Measurements from ENCODE around the gene CFAP210. TPM values are rescaled to one million over a fixed set of nuclear protein-coding genes. Genes with fewer than 3 reads are reported as not detected.

CFAP210 gene
- total and polyA plus RNA-seq, 2 experiments from 2014 or later = 3.7 TPM; not detected in 1

DNA sequence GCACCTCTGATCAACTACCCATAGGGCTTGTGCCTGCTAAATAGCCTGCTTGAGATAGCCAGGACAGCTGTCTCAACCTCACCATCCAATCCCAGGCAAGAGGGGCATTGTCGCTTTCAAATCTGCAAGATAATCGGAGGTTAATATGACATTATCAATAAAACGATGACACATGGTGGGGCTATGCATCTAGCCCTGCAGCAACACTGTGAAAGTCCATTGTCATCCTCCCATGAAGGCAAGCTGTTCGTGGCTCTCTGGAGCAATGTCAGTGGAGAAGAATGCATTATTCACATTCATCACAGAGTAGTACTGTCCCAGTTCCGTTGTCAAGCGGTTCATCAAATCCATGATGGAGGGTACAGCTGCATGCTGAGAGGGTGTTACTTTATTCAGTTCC is 20.5 kb upstream of the CFAP210 start:
- 0 out of 2 replicates have a peak, but pooled peaks cover 3% of the 10 kb centered on the region for H3K36me3 ChIP-seq (ENCODE audit: insufficient read depth)
- no peaks in the 10 kb centered on the region for H3K9me2 ChIP-seq (ENCODE audit: insufficient read depth)
- H3K36me3 Mint-ChIP-seq (ENCODE audit: low read depth) = peaks cover 18% of the 10 kb centered on the region
- H3K27me3 ChIP-seq (ENCODE audit: insufficient read depth) = no peaks in the 10 kb centered on the region
- peaks cover 5% of the 10 kb centered on the region for H3K27me3 Mint-ChIP-seq (ENCODE audit: insufficient read depth, low read depth, poor library complexity)
- H3K27ac ChIP-seq (ENCODE audit: low read depth) = no peak overlapping the region
- ATAC-seq (no peak), DNase-seq (ENCODE audit: low spot score) (no peak)
- H3K4me3 ChIP-seq = no peak overlapping the region
- peaks cover 7% of the 10 kb centered on the region; the same call in 1 of the 3 replicates for H3K4me1 Mint-ChIP-seq
- no peaks in the 10 kb centered on the region for H3K4me1 ChIP-seq (ENCODE audit: insufficient read depth)
- no peaks in the 10 kb centered on the region for H3F3A ChIP-seq (replicated peaks; ENCODE audit: low read depth)
- no peaks in the 10 kb centered on the region for H3K79me2 ChIP-seq (replicated peaks; ENCODE audit: insufficient read depth)
- no peaks in the 10 kb centered on the region for H4K20me1 ChIP-seq (replicated peaks; ENCODE audit: insufficient read depth)
- H3K9me3 Mint-ChIP-seq = peaks cover 9% of the 10 kb centered on the region; the same call in 2 of the 3 replicates
- no peak overlapping the region for H3K4me2 ChIP-seq
- TF ChIP-seq JUNB (IDR thresholded peaks at IDR 0.05; ENCODE audit: unreplicated experiment) (no peak), ZNF331 (CRISPR knock-in tag; IDR thresholded peaks at IDR 0.05; ENCODE audit: low read depth) (no peak), ZNF114 (CRISPR knock-in tag; IDR thresholded peaks at IDR 0.05) (no peak), NANOG (IDR thresholded peaks at IDR 0.05; ENCODE audit: borderline replicate concordance) (no peak), CREB1 (CRISPR knock-in tag; IDR thresholded peaks at IDR 0.05; ENCODE audit: low read depth) (no peak)
- TF ChIP-seq, protein P1, sequence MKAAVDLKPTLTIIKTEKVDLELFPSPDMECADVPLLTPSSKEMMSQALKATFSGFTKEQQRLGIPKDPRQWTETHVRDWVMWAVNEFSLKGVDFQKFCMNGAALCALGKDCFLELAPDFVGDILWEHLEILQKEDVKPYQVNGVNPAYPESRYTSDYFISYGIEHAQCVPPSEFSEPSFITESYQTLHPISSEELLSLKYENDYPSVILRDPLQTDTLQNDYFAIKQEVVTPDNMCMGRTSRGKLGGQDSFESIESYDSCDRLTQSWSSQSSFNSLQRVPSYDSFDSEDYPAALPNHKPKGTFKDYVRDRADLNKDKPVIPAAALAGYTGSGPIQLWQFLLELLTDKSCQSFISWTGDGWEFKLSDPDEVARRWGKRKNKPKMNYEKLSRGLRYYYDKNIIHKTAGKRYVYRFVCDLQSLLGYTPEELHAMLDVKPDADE (IDR thresholded peaks at IDR 0.05) = no peak
- TF ChIP-seq, protein P2, sequence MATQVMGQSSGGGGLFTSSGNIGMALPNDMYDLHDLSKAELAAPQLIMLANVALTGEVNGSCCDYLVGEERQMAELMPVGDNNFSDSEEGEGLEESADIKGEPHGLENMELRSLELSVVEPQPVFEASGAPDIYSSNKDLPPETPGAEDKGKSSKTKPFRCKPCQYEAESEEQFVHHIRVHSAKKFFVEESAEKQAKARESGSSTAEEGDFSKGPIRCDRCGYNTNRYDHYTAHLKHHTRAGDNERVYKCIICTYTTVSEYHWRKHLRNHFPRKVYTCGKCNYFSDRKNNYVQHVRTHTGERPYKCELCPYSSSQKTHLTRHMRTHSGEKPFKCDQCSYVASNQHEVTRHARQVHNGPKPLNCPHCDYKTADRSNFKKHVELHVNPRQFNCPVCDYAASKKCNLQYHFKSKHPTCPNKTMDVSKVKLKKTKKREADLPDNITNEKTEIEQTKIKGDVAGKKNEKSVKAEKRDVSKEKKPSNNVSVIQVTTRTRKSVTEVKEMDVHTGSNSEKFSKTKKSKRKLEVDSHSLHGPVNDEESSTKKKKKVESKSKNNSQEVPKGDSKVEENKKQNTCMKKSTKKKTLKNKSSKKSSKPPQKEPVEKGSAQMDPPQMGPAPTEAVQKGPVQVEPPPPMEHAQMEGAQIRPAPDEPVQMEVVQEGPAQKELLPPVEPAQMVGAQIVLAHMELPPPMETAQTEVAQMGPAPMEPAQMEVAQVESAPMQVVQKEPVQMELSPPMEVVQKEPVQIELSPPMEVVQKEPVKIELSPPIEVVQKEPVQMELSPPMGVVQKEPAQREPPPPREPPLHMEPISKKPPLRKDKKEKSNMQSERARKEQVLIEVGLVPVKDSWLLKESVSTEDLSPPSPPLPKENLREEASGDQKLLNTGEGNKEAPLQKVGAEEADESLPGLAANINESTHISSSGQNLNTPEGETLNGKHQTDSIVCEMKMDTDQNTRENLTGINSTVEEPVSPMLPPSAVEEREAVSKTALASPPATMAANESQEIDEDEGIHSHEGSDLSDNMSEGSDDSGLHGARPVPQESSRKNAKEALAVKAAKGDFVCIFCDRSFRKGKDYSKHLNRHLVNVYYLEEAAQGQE (IDR thresholded peaks at IDR 0.05; ENCODE audit: unreplicated experiment) = no peak
- TF ChIP-seq, protein P3, sequence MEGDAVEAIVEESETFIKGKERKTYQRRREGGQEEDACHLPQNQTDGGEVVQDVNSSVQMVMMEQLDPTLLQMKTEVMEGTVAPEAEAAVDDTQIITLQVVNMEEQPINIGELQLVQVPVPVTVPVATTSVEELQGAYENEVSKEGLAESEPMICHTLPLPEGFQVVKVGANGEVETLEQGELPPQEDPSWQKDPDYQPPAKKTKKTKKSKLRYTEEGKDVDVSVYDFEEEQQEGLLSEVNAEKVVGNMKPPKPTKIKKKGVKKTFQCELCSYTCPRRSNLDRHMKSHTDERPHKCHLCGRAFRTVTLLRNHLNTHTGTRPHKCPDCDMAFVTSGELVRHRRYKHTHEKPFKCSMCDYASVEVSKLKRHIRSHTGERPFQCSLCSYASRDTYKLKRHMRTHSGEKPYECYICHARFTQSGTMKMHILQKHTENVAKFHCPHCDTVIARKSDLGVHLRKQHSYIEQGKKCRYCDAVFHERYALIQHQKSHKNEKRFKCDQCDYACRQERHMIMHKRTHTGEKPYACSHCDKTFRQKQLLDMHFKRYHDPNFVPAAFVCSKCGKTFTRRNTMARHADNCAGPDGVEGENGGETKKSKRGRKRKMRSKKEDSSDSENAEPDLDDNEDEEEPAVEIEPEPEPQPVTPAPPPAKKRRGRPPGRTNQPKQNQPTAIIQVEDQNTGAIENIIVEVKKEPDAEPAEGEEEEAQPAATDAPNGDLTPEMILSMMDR (conservative IDR thresholded peaks at IDR 0.05; ENCODE audit: low read depth in 2 of 2) = no peak
- TF ChIP-seq, protein P4, sequence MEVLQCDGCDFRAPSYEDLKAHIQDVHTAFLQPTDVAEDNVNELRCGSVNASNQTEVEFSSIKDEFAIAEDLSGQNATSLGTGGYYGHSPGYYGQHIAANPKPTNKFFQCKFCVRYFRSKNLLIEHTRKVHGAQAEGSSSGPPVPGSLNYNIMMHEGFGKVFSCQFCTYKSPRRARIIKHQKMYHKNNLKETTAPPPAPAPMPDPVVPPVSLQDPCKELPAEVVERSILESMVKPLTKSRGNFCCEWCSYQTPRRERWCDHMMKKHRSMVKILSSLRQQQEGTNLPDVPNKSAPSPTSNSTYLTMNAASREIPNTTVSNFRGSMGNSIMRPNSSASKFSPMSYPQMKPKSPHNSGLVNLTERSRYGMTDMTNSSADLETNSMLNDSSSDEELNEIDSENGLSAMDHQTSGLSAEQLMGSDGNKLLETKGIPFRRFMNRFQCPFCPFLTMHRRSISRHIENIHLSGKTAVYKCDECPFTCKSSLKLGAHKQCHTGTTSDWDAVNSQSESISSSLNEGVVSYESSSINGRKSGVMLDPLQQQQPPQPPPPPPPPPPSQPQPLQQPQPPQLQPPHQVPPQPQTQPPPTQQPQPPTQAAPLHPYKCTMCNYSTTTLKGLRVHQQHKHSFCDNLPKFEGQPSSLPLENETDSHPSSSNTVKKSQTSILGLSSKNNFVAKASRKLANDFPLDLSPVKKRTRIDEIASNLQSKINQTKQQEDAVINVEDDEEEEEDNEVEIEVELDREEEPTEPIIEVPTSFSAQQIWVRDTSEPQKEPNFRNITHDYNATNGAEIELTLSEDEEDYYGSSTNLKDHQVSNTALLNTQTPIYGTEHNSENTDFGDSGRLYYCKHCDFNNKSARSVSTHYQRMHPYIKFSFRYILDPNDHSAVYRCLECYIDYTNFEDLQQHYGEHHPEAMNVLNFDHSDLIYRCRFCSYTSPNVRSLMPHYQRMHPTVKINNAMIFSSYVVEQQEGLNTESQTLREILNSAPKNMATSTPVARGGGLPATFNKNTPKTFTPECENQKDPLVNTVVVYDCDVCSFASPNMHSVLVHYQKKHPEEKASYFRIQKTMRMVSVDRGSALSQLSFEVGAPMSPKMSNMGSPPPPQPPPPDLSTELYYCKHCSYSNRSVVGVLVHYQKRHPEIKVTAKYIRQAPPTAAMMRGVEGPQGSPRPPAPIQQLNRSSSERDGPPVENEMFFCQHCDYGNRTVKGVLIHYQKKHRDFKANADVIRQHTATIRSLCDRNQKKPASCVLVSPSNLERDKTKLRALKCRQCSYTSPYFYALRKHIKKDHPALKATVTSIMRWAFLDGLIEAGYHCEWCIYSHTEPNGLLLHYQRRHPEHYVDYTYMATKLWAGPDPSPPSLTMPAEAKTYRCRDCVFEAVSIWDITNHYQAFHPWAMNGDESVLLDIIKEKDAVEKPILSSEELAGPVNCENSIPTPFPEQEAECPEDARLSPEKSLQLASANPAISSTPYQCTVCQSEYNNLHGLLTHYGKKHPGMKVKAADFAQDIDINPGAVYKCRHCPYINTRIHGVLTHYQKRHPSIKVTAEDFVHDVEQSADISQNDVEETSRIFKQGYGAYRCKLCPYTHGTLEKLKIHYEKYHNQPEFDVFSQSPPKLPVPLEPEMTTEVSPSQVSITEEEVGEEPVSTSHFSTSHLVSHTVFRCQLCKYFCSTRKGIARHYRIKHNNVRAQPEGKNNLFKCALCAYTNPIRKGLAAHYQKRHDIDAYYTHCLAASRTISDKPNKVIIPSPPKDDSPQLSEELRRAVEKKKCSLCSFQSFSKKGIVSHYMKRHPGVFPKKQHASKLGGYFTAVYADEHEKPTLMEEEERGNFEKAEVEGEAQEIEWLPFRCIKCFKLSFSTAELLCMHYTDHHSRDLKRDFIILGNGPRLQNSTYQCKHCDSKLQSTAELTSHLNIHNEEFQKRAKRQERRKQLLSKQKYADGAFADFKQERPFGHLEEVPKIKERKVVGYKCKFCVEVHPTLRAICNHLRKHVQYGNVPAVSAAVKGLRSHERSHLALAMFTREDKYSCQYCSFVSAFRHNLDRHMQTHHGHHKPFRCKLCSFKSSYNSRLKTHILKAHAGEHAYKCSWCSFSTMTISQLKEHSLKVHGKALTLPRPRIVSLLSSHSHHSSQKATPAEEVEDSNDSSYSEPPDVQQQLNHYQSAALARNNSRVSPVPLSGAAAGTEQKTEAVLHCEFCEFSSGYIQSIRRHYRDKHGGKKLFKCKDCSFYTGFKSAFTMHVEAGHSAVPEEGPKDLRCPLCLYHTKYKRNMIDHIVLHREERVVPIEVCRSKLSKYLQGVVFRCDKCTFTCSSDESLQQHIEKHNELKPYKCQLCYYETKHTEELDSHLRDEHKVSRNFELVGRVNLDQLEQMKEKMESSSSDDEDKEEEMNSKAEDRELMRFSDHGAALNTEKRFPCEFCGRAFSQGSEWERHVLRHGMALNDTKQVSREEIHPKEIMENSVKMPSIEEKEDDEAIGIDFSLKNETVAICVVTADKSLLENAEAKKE (CRISPR knock-in tag; IDR thresholded peaks at IDR 0.05) = no peak
- H2AFZ ChIP-seq = no peak overlapping the region
- no peak overlapping the region for H3K4me3 Mint-ChIP-seq
- H3K27ac Mint-ChIP-seq = no peak overlapping the region
